ENCODE data around the gene AMZ1.
"Not testable (repeated sequence)": the region's sequence is repeated elsewhere in the genome, so short reads cannot be mapped to it uniquely, and the experiment has no call there.

Gene AMZ1

GRCh38 chr7:2670171-2670570 lies 17.8 kb upstream of the AMZ1 start:
- Histone ChIP-seq H3K27ac (ENCODE audit: low read depth, low read length, severe bottlenecking) (no peak overlapping the region), H3K4me3 (ENCODE audit: extremely low read depth, insufficient read depth, low read length, poor library complexity, severe bottlenecking) (no peak overlapping the region), H3K9me3 (ENCODE audit: control insufficient read depth, low read length) (no peaks in the 10 kb centered on the region), H3K36me3 (ENCODE audit: control insufficient read depth, insufficient read depth, low read length) (no peaks in the 10 kb centered on the region), H3K4me1 (ENCODE audit: control insufficient read depth, insufficient read depth, low read length, poor library complexity, severe bottlenecking) (no peaks in the 10 kb centered on the region)
- WGBS, 2 experiments (ENCODE audit: insufficient coverage in 2 of 2), result 87 to 90% methylated on average over 8 to 13 of the region's 13 CpGs

GRCh38 chr7:2670720-2671391 lies 17.1 kb upstream of the AMZ1 start:
- no peak overlapping the region for H3K27ac ChIP-seq (ENCODE audit: low read depth, low read length, severe bottlenecking)
- no peaks in the 10 kb centered on the region for H3K4me1 ChIP-seq (ENCODE audit: control insufficient read depth, insufficient read depth, low read length, poor library complexity, severe bottlenecking)
- no peak overlapping the region for H3K4me3 ChIP-seq (ENCODE audit: extremely low read depth, insufficient read depth, low read length, poor library complexity, severe bottlenecking)
- no peaks in the 10 kb centered on the region for H3K9me3 ChIP-seq (ENCODE audit: control insufficient read depth, low read length)
- no peaks in the 10 kb centered on the region for H3K36me3 ChIP-seq (ENCODE audit: control insufficient read depth, insufficient read depth, low read length)
- 35 to 43% methylated on average over 22 to 24 of the region's 25 CpGs for WGBS, 2 experiments (ENCODE audit: insufficient coverage in 2 of 2)

- not testable (repeated sequence) for H3K27ac ChIP-seq (ENCODE audit: low read depth, low read length, severe bottlenecking); H3K9me3 ChIP-seq (ENCODE audit: control insufficient read depth, low read length); H3K4me1 ChIP-seq (ENCODE audit: control insufficient read depth, insufficient read depth, low read length, poor library complexity, severe bottlenecking); H3K36me3 ChIP-seq (ENCODE audit: control insufficient read depth, insufficient read depth, low read length); H3K4me3 ChIP-seq (ENCODE audit: extremely low read depth, insufficient read depth, low read length, poor library complexity, severe bottlenecking)
- 83 to 100% methylated on average over 1 of the region's 6 CpGs for WGBS, 2 experiments (ENCODE audit: insufficient coverage in 2 of 2)
Observed at GRCh38 chr7:2673214-2673613, 14.8 kb upstream of the AMZ1 start.

- no peaks in the 10 kb centered on the region for H3K4me1 ChIP-seq (ENCODE audit: control insufficient read depth, insufficient read depth, low read length, poor library complexity, severe bottlenecking)
- no peak overlapping the region for H3K27ac ChIP-seq (ENCODE audit: low read depth, low read length, severe bottlenecking)
- no peak overlapping the region for H3K4me3 ChIP-seq (ENCODE audit: extremely low read depth, insufficient read depth, low read length, poor library complexity, severe bottlenecking)
- H3K36me3 ChIP-seq (ENCODE audit: control insufficient read depth, insufficient read depth, low read length), result no peaks in the 10 kb centered on the region
- H3K9me3 ChIP-seq (ENCODE audit: control insufficient read depth, low read length), result no peaks in the 10 kb centered on the region
Observed at GRCh38 chr7:2673934-2674333, 14.1 kb upstream of the AMZ1 start.

GRCh38 chr7:2675256-2675764 lies 12.7 kb upstream of the AMZ1 start:
- Histone ChIP-seq H3K27ac (ENCODE audit: low read depth, low read length, severe bottlenecking) (no peak overlapping the region), H3K9me3 (ENCODE audit: control insufficient read depth, low read length) (no peaks in the 10 kb centered on the region), H3K4me3 (ENCODE audit: extremely low read depth, insufficient read depth, low read length, poor library complexity, severe bottlenecking) (no peak overlapping the region), H3K4me1 (ENCODE audit: control insufficient read depth, insufficient read depth, low read length, poor library complexity, severe bottlenecking) (no peaks in the 10 kb centered on the region), H3K36me3 (ENCODE audit: control insufficient read depth, insufficient read depth, low read length) (no peaks in the 10 kb centered on the region)
- 59 to 81% methylated on average over 3 to 7 of the region's 9 CpGs for WGBS, 2 experiments (ENCODE audit: insufficient coverage in 2 of 2)

- H3K4me3 ChIP-seq (ENCODE audit: extremely low read depth, insufficient read depth, low read length, poor library complexity, severe bottlenecking); H3K27ac ChIP-seq (ENCODE audit: low read depth, low read length, severe bottlenecking); H3K4me1 ChIP-seq (ENCODE audit: control insufficient read depth, insufficient read depth, low read length, poor library complexity, severe bottlenecking); H3K9me3 ChIP-seq (ENCODE audit: control insufficient read depth, low read length); H3K36me3 ChIP-seq (ENCODE audit: control insufficient read depth, insufficient read depth, low read length): not testable (repeated sequence)
- 88 to 100% methylated on average over 1 to 4 of the region's 8 CpGs for WGBS, 2 experiments (ENCODE audit: insufficient coverage in 2 of 2)
Observed at GRCh38 chr7:2676576-2676975, 11.4 kb upstream of the AMZ1 start.

GRCh38 chr7:2678454-2678853 lies 9.5 kb upstream of the AMZ1 start:
- 91% methylated on average over 6 to 7 of the region's 15 CpGs for WGBS, 2 experiments (ENCODE audit: insufficient coverage in 2 of 2)
- not testable (repeated sequence) for H3K36me3 ChIP-seq (ENCODE audit: control insufficient read depth, insufficient read depth, low read length); H3K27ac ChIP-seq (ENCODE audit: low read depth, low read length, severe bottlenecking); H3K4me3 ChIP-seq (ENCODE audit: extremely low read depth, insufficient read depth, low read length, poor library complexity, severe bottlenecking); H3K9me3 ChIP-seq (ENCODE audit: control insufficient read depth, low read length); H3K4me1 ChIP-seq (ENCODE audit: control insufficient read depth, insufficient read depth, low read length, poor library complexity, severe bottlenecking)

- WGBS, 2 experiments (ENCODE audit: insufficient coverage in 2 of 2), result 94 to 95% methylated on average over 32 to 51 of the region's 64 CpGs
- not testable (repeated sequence) for H3K4me1 ChIP-seq (ENCODE audit: control insufficient read depth, insufficient read depth, low read length, poor library complexity, severe bottlenecking); H3K27ac ChIP-seq (ENCODE audit: low read depth, low read length, severe bottlenecking); H3K4me3 ChIP-seq (ENCODE audit: extremely low read depth, insufficient read depth, low read length, poor library complexity, severe bottlenecking); H3K36me3 ChIP-seq (ENCODE audit: control insufficient read depth, insufficient read depth, low read length); H3K9me3 ChIP-seq (ENCODE audit: control insufficient read depth, low read length)
Observed at GRCh38 chr7:2679135-2680127, 8.6 kb upstream of the AMZ1 start.

GRCh38 chr7:2680256-2680655 lies 7.7 kb upstream of the AMZ1 start:
- no peaks in the 10 kb centered on the region for H3K9me3 ChIP-seq (ENCODE audit: control insufficient read depth, low read length)
- 87 to 92% methylated on average over 8 to 10 of the region's 13 CpGs for whole genome bisulfite sequencing, 2 experiments (ENCODE audit: insufficient coverage in 2 of 2)
- H3K4me1 ChIP-seq (ENCODE audit: control insufficient read depth, insufficient read depth, low read length, poor library complexity, severe bottlenecking), result no peaks in the 10 kb centered on the region
- no peaks in the 10 kb centered on the region for H3K36me3 ChIP-seq (ENCODE audit: control insufficient read depth, insufficient read depth, low read length)
- no peak overlapping the region for H3K4me3 ChIP-seq (ENCODE audit: extremely low read depth, insufficient read depth, low read length, poor library complexity, severe bottlenecking)
- no peak overlapping the region for H3K27ac ChIP-seq (ENCODE audit: low read depth, low read length, severe bottlenecking)

- Histone ChIP-seq H3K27ac (ENCODE audit: low read depth, low read length, severe bottlenecking) (no peak overlapping the region), H3K36me3 (ENCODE audit: control insufficient read depth, insufficient read depth, low read length) (no peaks in the 10 kb centered on the region), H3K9me3 (ENCODE audit: control insufficient read depth, low read length) (no peaks in the 10 kb centered on the region), H3K4me3 (ENCODE audit: extremely low read depth, insufficient read depth, low read length, poor library complexity, severe bottlenecking) (no peak overlapping the region), H3K4me1 (ENCODE audit: control insufficient read depth, insufficient read depth, low read length, poor library complexity, severe bottlenecking) (no peaks in the 10 kb centered on the region)
- 46 to 55% methylated on average over 19 to 24 of the region's 27 CpGs for WGBS, 2 experiments (ENCODE audit: insufficient coverage in 2 of 2)
Observed at GRCh38 chr7:2680792-2681490, 7.1 kb upstream of the AMZ1 start.

Data from mesodermal cell (in vitro differentiated cells).